Testis (tissue), 3 donors: Measurements from ENCODE around the gene ENAH. TPM values are rescaled to one million over a fixed set of nuclear protein-coding genes. Genes with fewer than 3 reads are reported as not detected.
"Not testable (repeated sequence)": the region's sequence is repeated elsewhere in the genome, so short reads cannot be mapped to it uniquely, and the experiment has no call there.

Source experiments
- DNase-seq: peaks from one replicate; pipeline ENCODE4 v3.0.0-alpha.2; 2019
- H3K27ac ChIP-seq, 2 donors: fragments of 200-600 bp; sonication (generic); one replicate each; pipeline ENCODE4 v1.5.1; 2019
- H3K27me3 ChIP-seq: fragments of 200-600 bp; sonication (generic); one replicate; pipeline ENCODE4 v1.5.1; 2019
- H3K36me3 ChIP-seq: fragments of 200-600 bp; sonication (generic); one replicate; pipeline ENCODE4 v1.5.1; 2017; ENCODE audit warnings: low read depth; ENCODE audit errors: missing control alignments
- H3K4me1 ChIP-seq: fragments of 200-600 bp; sonication (generic); one replicate; pipeline ENCODE4 v1.5.1; 2019
- H3K4me3 ChIP-seq, 2 donors: fragments of 200-600 bp; sonication (generic); one replicate each; pipeline ENCODE4 v1.5.1; 2017 to 2019
- H3K9me3 ChIP-seq: fragments of 200-600 bp; sonication (generic); one replicate; pipeline ENCODE4 v1.5.1; 2017
- POLR2A ChIP-seq: fragments of 450-650 bp; IDR thresholded peaks from one replicate; pipeline ENCODE4 v1.6.1; 2017; ENCODE audit warnings: antibody characterized with exemption, mild to moderate bottlenecking, moderate library complexity
- WGBS, 2 donors: methylation state at CpG; one replicate each; pipeline ENCODE4 v1.1.5; 2018; 5-methylcytosine and 5-hydroxymethylcytosine counted together
- intact Hi-C: fragments of 100-400 bp; cut with DNase I; formaldehyde crosslinking; loops from one replicate; pipeline ENCODE4 v1.15.1; 2023; ENCODE audit warnings: low total_unique reads
- polyA plus RNA-seq: library from polyadenylated mRNA; stranded (reverse); fragments of 350-450 nt; fragmentation: Illumina TruSeq; extraction: RNeasy Lipid Tissue Mini Kit (QIAGEN cat#74804); gene quantifications from one replicate; pipeline ENCODE4 v1.2.3, GENCODE V29; 2014; ENCODE audit warnings: low read depth, low replicate concordance; ENCODE audit not compliant: insufficient read depth
- total RNA-seq, 2 donors: library from RNA; depleted of rRNA; stranded (reverse); fragments of >200 nt; gene quantifications; one replicate each; pipeline ENCODE4 v1.2.3, GENCODE V29; 2016
- TF ChIP-seq, protein P1 (sequence below), 3 experiments: fragments of 450-650 bp in 2 of 3; fragments of 200-600 bp in 1 of 3; sonication (generic) in 1 of 3; IDR thresholded peaks; one replicate each; pipeline ENCODE4 v1.5.1; 2016 to 2019; ENCODE audit warnings: antibody characterized with exemption in 3 of 3, mild to moderate bottlenecking in 2 of 3, moderate library complexity in 1 of 3

ENAH gene
- total and polyA plus RNA-seq, 3 donors from 2014 or later, result 84.3 to 132 (median 122) TPM

DNA sequence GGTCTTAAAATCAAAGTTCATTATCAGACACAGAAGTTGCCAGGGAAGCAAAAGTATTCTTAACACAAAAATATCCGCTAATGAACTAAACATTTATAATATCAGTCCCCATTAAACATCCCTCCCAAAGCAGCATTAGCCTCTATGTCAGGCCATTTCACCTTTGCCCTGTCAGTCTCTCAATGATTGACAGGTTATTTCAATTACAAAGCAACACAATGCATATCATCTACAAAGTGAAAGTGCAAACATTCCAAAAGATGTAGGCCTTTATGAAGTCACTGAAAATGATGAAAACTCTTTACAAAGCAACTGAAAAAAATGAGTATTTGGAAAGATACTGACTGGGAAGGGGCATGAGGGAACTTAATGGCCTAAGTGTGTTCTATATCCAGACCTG, 14.1 kb downstream of the ENAH start:
- no peak for TF ChIP-seq POLR2A
- TF ChIP-seq, protein P1, sequence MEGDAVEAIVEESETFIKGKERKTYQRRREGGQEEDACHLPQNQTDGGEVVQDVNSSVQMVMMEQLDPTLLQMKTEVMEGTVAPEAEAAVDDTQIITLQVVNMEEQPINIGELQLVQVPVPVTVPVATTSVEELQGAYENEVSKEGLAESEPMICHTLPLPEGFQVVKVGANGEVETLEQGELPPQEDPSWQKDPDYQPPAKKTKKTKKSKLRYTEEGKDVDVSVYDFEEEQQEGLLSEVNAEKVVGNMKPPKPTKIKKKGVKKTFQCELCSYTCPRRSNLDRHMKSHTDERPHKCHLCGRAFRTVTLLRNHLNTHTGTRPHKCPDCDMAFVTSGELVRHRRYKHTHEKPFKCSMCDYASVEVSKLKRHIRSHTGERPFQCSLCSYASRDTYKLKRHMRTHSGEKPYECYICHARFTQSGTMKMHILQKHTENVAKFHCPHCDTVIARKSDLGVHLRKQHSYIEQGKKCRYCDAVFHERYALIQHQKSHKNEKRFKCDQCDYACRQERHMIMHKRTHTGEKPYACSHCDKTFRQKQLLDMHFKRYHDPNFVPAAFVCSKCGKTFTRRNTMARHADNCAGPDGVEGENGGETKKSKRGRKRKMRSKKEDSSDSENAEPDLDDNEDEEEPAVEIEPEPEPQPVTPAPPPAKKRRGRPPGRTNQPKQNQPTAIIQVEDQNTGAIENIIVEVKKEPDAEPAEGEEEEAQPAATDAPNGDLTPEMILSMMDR (IDR thresholded peaks at IDR 0.05), result no peak
- intact Hi-C loops, result no loop called here
- 86 to 94% methylated on average over 1 of the region's 1 CpG for WGBS, 2 donors
- peak overlapping the region; percentile 16 to 42 for H3K27ac ChIP-seq
- no peaks in the 10 kb centered on the region for H3K9me3 ChIP-seq
- no peaks in the 10 kb centered on the region for H3K36me3 ChIP-seq
- no peak for DNase-seq
- peaks cover 3% of the 10 kb centered on the region for H3K4me1 ChIP-seq
- H3K4me3 ChIP-seq, result no peak overlapping the region
- no peaks in the 10 kb centered on the region for H3K27me3 ChIP-seq

DNA sequence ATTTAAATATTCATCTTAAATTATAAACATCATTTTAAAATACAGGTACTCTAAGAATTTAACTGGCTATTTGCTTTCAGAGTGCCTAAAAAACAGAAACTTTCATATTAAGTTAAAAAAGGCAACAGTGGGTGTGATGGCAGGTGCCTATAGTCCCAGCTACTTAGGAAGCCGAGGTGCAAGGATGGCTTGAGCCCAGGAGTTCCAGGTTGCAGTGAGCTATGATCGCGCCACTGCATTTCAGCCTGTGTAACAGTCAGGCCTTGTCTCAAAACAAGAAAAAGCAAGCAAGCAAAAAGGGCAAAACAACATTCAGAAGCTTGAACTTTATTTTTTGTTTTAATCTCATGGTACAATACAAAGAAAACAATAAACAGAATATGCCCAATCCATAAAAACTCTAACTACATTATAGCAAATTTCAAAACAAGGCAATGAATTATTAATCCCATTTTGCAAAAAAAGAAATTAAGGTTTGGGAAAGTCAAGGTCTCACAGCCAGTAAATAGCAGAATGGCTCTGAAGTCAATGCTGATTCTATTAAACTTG, 15.2 kb downstream of the ENAH start:
- 92 to 93% methylated on average over 3 of the region's 3 CpGs for WGBS, 2 donors
- peak overlapping the region in 1 of 2 donors; percentile 28 for H3K27ac ChIP-seq
- H3K4me1 ChIP-seq, result peaks cover 3% of the 10 kb centered on the region
- no peaks in the 10 kb centered on the region for H3K36me3 ChIP-seq
- no peak for TF ChIP-seq POLR2A
- TF ChIP-seq, protein P1 (IDR thresholded peaks at IDR 0.05), result no peak
- no peaks in the 10 kb centered on the region for H3K9me3 ChIP-seq
- no peaks in the 10 kb centered on the region for H3K27me3 ChIP-seq
- no peak for DNase-seq
- intact Hi-C loops, result no loop called here
- H3K4me3 ChIP-seq, result no peak overlapping the region

DNA sequence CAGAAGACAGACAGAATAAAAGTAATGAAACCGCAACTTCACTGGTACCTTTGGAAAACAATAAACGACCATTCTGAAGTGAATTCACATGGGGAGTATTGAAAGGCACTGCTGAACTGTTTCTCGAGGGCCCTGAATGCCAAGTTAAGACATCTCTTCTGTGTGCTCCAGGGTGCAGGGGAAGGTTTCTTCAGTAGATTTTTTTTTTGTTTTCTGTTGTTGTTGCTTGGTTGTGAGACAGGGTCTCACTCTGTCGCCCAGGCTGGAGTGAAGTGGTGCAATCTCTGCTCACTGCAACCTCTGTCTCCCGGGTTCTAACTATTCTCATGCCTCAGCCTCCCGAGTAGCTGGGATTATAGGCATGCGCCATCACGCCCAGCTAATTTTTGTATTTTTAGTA, 15.9 kb downstream of the ENAH start:
- H3K27ac ChIP-seq, H3K36me3 ChIP-seq, H3K27me3 ChIP-seq, H3K4me1 ChIP-seq, DNase-seq, H3K9me3 ChIP-seq, H3K4me3 ChIP-seq, intact Hi-C loops: not testable (repeated sequence)
- 94 to 95% methylated on average over 8 of the region's 8 CpGs for WGBS, 2 donors

DNA sequence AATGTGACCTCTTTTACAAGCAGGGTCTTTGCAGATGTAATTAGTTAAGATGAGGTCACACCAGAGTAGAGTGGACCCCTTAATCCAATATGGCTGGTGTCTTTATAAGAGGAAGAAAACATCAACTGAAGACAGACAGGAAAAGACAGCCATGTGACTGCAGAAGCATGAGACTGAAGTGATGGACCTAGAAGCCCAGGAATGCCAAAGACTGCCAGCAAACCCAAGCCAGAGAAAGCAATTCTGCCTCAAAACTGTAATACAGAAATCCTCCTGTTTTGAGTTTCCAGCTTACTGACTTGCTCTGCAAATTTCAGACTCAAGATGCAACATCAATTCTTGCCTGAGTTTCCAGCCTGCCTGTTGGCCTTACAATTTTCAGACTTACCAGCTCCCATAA, 17.3 kb downstream of the ENAH start:
- intact Hi-C loops, result no loop called here
- H3K4me3 ChIP-seq, result no peak overlapping the region
- no peak overlapping the region for H3K27ac ChIP-seq
- peaks cover 9% of the 10 kb centered on the region for H3K4me1 ChIP-seq
- H3K27me3 ChIP-seq, result no peaks in the 10 kb centered on the region
- H3K9me3 ChIP-seq, result no peaks in the 10 kb centered on the region
- TF ChIP-seq, protein P1 (IDR thresholded peaks at IDR 0.05), result no peak
- TF ChIP-seq POLR2A, result no peak
- no peaks in the 10 kb centered on the region for H3K36me3 ChIP-seq
- no peak for DNase-seq

DNA sequence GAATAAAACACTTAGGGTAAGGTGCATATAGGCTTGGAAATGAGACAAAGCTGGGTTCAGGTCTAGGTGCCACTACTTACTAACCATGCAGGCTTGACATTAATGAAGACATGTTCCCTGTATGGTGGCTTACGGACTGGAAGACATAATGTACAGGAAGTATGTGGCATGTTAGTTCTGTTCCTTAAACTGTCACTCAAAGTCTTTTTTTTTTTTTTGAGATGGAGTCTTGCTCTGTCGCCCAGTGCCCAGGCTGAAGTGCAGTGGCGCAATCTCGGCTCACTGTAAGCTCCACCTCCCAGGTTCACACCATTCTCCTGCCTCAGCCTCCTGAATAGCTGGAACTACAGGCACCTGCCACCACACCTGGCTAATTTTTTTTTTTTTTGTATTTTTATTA, 20.1 kb downstream of the ENAH start:
- DNase-seq, H3K27ac ChIP-seq, H3K36me3 ChIP-seq, H3K9me3 ChIP-seq, H3K4me3 ChIP-seq, H3K27me3 ChIP-seq, intact Hi-C loops: not testable (repeated sequence)
- H3K4me1 ChIP-seq, result peaks cover 17% of the 10 kb centered on the region
- WGBS, 2 donors, result 86 to 93% methylated on average over 4 of the region's 4 CpGs

DNA sequence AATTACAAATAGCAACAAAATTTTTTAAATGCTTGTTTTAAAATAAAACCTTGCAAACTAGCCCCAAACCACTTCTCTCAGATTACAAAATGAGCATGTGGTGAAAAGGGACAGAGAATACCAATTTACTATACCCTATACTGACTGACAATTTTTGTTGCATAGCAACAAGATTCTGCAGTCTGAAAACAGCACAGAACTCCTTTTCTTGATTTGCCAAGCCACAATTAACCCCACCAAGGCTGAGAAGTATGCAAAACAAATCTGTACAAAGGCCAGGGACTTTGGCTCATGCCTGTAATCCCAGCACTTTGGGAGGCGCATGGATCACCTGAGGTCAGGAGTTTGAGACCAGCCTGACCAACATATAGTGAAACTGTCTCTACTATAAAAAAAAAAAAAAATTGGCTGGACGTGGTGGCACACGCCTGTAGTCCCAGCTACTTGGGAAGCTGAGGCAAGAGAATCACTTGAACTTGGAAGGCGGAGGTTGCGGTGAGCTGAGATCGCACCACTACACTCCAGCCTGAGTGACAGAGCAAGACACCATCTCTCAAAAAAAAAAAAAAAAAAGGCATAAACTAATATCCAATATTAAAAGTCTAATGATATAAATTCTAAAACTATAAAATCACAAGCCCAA, 21.8 kb downstream of the ENAH start:
- Histone ChIP-seq H3K27me3 (no peaks in the 10 kb centered on the region), H3K4me1 (peaks cover 28% of the 10 kb centered on the region), H3K4me3 (no peak overlapping the region), H3K9me3 (no peaks in the 10 kb centered on the region), H3K36me3 (no peaks in the 10 kb centered on the region), H3K27ac (no peak overlapping the region)
- WGBS, 2 donors, result 88 to 89% methylated on average over 6 of the region's 6 CpGs
- intact Hi-C loops, result no loop called here
- TF ChIP-seq, protein P1 (IDR thresholded peaks at IDR 0.05), result no peak
- TF ChIP-seq POLR2A, result no peak
- DNase-seq, result no peak
